SK-N-MC (cell line): ENCODE data around the gene CD248.

ENCODE experiments used
- EZH2 ChIP-seq: fragments of 200-600 bp; sonication (generic); IDR thresholded peaks from one replicate; pipeline ENCODE4 v1.6.1; 2017; ENCODE audit warnings: antibody characterized with exemption
- POLR2AphosphoS5 ChIP-seq: IDR thresholded peaks from 2 replicates; pipeline ENCODE4 v1.6.1; 2012; ENCODE audit warnings: mild to moderate bottlenecking, low read depth, low read length, borderline replicate concordance

DNA sequence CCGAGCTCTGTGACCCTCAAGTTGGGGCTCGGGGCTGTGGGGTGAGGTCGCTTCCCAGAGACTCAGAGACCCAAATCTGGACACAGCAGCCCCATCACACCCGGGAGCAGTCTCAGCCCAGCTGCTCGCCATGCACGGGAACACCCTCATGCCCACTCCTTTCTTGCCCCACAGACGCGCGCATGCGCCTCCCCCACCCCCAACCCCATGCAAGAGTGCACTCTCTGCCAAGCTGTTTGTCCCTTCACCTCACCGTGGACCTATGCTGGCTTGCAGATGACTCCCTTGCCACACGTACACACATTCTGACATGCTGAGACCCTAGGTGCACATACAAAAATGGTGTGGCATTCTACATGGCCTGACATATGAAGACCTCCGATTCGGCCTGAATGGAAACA is 478 bp upstream of the CD248 start:
- no peak for TF ChIP-seq EZH2
- no peak; the same call in 1 of the 2 replicates for TF ChIP-seq POLR2AphosphoS5
